Epithelial cell of prostate (primary cell): Measurements from ENCODE around the gene TRIM10.
A peak's percentile ranks its signal among the peaks of the same experiment; 100 is the strongest.

Experiments used
- DNase-seq: peaks from one replicate; pipeline ENCODE4 v3.0.0-alpha.2; 2011; ENCODE audit warnings: low read depth, low spot score
- H3K27ac ChIP-seq: fragments of 450-650 bp; 2 replicates; pipeline ENCODE4 v1.5.1; 2017; ENCODE audit warnings: mild to moderate bottlenecking

TRIM10 gene

GRCh38 chr6:30102414-30102969 is 58.5 kb downstream of the TRIM10 start:
- DNase-seq, result no peak
- peak overlapping the region; percentile 61 for H3K27ac ChIP-seq
